Measurements from ENCODE around the gene GPNMB.

GRCh38 chr7:23239698-23240097, 6.9 kb upstream of the GPNMB start:
- no peak for TF ChIP-seq GATA2 (IDR thresholded peaks at IDR 0.05; ENCODE audit: low read depth, low read length)
- TF ChIP-seq GATA3 (IDR thresholded peaks at IDR 0.05; ENCODE audit: low read depth, low read length) = no peak
